ENCODE results near the gene JARID2.

Gene JARID2

DNA sequence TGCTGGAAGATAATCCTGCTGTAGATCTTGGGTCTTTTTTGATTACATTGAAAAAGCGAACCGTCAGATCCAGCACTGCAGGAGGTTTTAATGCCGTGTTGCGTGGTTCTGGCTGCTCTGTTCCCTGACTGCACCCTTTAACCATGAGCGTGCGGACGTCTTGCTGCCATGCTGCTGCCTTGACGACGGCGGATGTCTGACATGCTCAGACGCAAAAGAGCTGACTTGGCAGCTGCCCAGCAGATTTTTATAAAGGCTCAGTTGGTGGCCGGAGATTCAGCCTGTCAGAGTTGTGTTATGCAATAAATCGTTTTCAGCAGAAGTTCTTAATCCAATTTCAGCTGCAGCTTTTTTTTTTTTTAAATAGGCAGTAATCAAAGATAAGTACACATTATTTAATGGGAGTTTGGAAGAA, 119.4 kb downstream of the JARID2 start:
- TF ChIP-seq SIN3A (IDR thresholded peaks at IDR 0.05; ENCODE audit: borderline replicate concordance, insufficient read depth, low read length) (peak; percentile 32; the same call in 1 of the 2 replicates), POLR2AphosphoS5 (IDR thresholded peaks at IDR 0.05; ENCODE audit: low read depth, low read length) (no peak), TAF1 (IDR thresholded peaks at IDR 0.05; ENCODE audit: borderline replicate concordance, insufficient read depth, low read length) (0 out of 2 replicates have a peak, but pooled peaks have one; percentile 22), FOXP2 (optimal IDR thresholded peaks at IDR 0.05; ENCODE audit: borderline replicate concordance, extremely low read depth, extremely low read length, insufficient read depth) (no peak)
- TF ChIP-seq, protein P1, sequence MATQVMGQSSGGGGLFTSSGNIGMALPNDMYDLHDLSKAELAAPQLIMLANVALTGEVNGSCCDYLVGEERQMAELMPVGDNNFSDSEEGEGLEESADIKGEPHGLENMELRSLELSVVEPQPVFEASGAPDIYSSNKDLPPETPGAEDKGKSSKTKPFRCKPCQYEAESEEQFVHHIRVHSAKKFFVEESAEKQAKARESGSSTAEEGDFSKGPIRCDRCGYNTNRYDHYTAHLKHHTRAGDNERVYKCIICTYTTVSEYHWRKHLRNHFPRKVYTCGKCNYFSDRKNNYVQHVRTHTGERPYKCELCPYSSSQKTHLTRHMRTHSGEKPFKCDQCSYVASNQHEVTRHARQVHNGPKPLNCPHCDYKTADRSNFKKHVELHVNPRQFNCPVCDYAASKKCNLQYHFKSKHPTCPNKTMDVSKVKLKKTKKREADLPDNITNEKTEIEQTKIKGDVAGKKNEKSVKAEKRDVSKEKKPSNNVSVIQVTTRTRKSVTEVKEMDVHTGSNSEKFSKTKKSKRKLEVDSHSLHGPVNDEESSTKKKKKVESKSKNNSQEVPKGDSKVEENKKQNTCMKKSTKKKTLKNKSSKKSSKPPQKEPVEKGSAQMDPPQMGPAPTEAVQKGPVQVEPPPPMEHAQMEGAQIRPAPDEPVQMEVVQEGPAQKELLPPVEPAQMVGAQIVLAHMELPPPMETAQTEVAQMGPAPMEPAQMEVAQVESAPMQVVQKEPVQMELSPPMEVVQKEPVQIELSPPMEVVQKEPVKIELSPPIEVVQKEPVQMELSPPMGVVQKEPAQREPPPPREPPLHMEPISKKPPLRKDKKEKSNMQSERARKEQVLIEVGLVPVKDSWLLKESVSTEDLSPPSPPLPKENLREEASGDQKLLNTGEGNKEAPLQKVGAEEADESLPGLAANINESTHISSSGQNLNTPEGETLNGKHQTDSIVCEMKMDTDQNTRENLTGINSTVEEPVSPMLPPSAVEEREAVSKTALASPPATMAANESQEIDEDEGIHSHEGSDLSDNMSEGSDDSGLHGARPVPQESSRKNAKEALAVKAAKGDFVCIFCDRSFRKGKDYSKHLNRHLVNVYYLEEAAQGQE (IDR thresholded peaks at IDR 0.05; ENCODE audit: insufficient read depth in 1 of 2, low read depth in 2 of 2, low read length in 2 of 2) = peak in 1 of 2 experiments; percentile 50; a peak in 1 of 4 replicates

DNA sequence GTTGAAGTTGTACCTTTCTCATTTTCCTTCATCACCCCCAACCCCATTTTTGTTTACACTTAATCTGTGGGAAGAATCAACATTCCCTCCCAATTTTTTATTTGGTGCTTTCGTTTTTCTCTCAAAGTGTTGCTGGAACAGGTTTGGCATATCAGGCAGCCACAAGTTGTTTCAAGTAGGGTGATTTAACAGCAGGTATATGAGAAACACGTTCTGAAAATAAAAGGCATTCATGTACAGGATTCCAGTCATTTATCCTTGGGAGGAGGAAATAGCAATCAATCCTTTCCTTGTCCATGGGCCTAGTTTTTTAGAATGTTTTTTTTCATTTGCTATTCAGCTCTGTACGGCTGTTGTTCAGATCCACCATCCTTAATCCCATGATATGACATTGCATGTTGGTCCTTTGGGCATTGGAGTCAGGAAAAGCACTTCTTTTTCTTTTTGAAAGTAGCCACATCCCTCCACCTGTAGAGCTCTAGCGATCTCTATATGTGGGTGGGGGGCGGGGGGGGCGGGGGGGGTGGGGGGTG, 120.2 kb downstream of the JARID2 start:
- TF ChIP-seq TAF1 (IDR thresholded peaks at IDR 0.05; ENCODE audit: borderline replicate concordance, insufficient read depth, low read length) = no peak
- TF ChIP-seq POLR2AphosphoS5 (IDR thresholded peaks at IDR 0.05; ENCODE audit: low read depth, low read length) = no peak
- TF ChIP-seq SIN3A (IDR thresholded peaks at IDR 0.05; ENCODE audit: borderline replicate concordance, insufficient read depth, low read length) = no peak
- no peak for TF ChIP-seq FOXP2 (optimal IDR thresholded peaks at IDR 0.05; ENCODE audit: borderline replicate concordance, extremely low read depth, extremely low read length, insufficient read depth)
- TF ChIP-seq, protein P1 (IDR thresholded peaks at IDR 0.05; ENCODE audit: insufficient read depth in 1 of 2, low read depth in 2 of 2, low read length in 2 of 2) = no peak

DNA sequence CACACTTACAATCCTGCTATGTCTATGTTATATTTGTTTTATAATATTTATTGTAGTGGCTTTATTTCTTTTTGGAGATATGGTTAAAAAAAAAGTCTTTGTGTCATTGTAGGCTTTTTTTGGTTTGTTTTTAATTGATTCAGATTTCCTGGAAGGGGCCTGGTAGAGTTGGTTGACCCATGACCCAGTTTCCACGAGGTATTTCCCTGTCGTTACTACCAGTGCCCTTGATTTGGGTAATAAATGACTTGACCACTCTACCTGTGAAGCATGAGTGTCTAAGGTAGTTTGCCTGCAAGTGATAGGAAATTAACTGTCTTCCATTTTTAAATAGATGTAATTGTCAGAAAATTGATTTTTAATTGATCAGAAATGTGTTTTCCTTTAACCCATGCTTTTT, 121.0 kb downstream of the JARID2 start:
- TF ChIP-seq SIN3A (IDR thresholded peaks at IDR 0.05; ENCODE audit: borderline replicate concordance, insufficient read depth, low read length) (no peak), TAF1 (IDR thresholded peaks at IDR 0.05; ENCODE audit: borderline replicate concordance, insufficient read depth, low read length) (no peak), FOXP2 (optimal IDR thresholded peaks at IDR 0.05; ENCODE audit: borderline replicate concordance, extremely low read depth, extremely low read length, insufficient read depth) (no peak), POLR2AphosphoS5 (IDR thresholded peaks at IDR 0.05; ENCODE audit: low read depth, low read length) (no peak)
- TF ChIP-seq, protein P1 (IDR thresholded peaks at IDR 0.05; ENCODE audit: insufficient read depth in 1 of 2, low read depth in 2 of 2, low read length in 2 of 2) = no peak

DNA sequence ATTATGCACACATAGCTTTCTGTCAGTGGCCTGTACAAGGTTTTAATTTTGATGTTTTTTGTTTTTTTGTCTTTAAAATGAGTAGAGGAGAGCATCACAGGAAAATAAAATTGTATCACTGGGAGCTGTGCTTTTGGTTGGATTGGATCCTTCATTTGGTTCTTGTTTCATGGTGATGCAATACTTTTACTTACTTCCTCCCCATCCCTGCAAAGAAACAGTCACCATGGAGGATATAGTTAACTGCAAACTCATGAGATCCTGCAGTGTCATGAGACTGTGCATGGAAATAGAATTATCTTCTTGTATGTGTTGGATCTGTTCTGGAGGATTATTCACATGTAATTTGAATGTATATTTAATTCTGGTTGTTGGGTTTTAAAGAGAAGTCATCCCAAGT, 122.3 kb downstream of the JARID2 start:
- TF ChIP-seq SIN3A (IDR thresholded peaks at IDR 0.05; ENCODE audit: borderline replicate concordance, insufficient read depth, low read length) (no peak), TAF1 (IDR thresholded peaks at IDR 0.05; ENCODE audit: borderline replicate concordance, insufficient read depth, low read length) (no peak), POLR2AphosphoS5 (IDR thresholded peaks at IDR 0.05; ENCODE audit: low read depth, low read length) (no peak), FOXP2 (optimal IDR thresholded peaks at IDR 0.05; ENCODE audit: borderline replicate concordance, extremely low read depth, extremely low read length, insufficient read depth) (no peak)
- TF ChIP-seq, protein P1 (IDR thresholded peaks at IDR 0.05; ENCODE audit: insufficient read depth in 1 of 2, low read depth in 2 of 2, low read length in 2 of 2) = no peak
